NT2/D1 (cell line): ENCODE measurements around the gene FBXO42.

Experiments
- YY1 ChIP-seq: IDR thresholded peaks from 2 replicates; pipeline ENCODE4 v1.6.1; 2011; ENCODE audit not compliant: insufficient read length, insufficient read depth
- ZNF274 ChIP-seq: IDR thresholded peaks from 2 replicates; pipeline ENCODE4 v1.6.1; 2011; ENCODE audit warnings: mild to moderate bottlenecking, low read depth, low read length

- TF ChIP-seq YY1 (no peak), ZNF274 (no peak)
Observed at GRCh38 chr1:16232316-16232710, 120.0 kb downstream of the FBXO42 start.
